Skin epidermis (tissue), 12 donors: ENCODE results near the gene RAB40C.

Experiments used
- H3K27ac ChIP-seq, 21 experiments: fragments of 200-600 bp; sonication (generic) in 11 of 21; one replicate each; pipeline ENCODE4 v1.5.0; 2020; ENCODE audit warnings: mild to moderate bottlenecking in 3 of 21, inconsistent platforms in 2 of 21, moderate library complexity in 2 of 21
- H3K4me3 ChIP-seq, 7 experiments: fragments of 200-600 bp; sonication (generic) in 2 of 7; one replicate each; pipeline ENCODE4 v1.5.0; 2020; ENCODE audit warnings: inconsistent platforms in 2 of 7, mild to moderate bottlenecking in 2 of 7, moderate library complexity in 1 of 7

RAB40C gene

GRCh38 chr16:603933-604332, 14.1 kb downstream of the RAB40C start:
- H3K4me3 ChIP-seq: no peak overlapping the region
- no peak overlapping the region for H3K27ac ChIP-seq

GRCh38 chr16:606656-607307, 16.9 kb downstream of the RAB40C start:
- Histone ChIP-seq H3K4me3 (no peak overlapping the region), H3K27ac (no peak overlapping the region)

- no peak overlapping the region for H3K27ac ChIP-seq
- H3K4me3 ChIP-seq: no peak overlapping the region
Observed at GRCh38 chr16:608019-608418, 18.2 kb downstream of the RAB40C start.

GRCh38 chr16:609316-609715, 19.4 kb downstream of the RAB40C start:
- Histone ChIP-seq H3K27ac (no peak overlapping the region), H3K4me3 (no peak overlapping the region)

GRCh38 chr16:609984-610383, 20.1 kb downstream of the RAB40C start:
- Histone ChIP-seq H3K27ac (peak overlapping the region in 6 of 21 experiments; percentile 29 to 67 (median 61)), H3K4me3 (no peak overlapping the region)

- Histone ChIP-seq H3K27ac (peak overlapping the region in 10 of 21 experiments; percentile 8 to 67 (median 42)), H3K4me3 (no peak overlapping the region)
Observed at GRCh38 chr16:610513-611381, 20.9 kb downstream of the RAB40C start.

- Histone ChIP-seq H3K4me3 (no peak overlapping the region), H3K27ac (no peak overlapping the region)
Observed at GRCh38 chr16:615122-615521, 25.3 kb downstream of the RAB40C start.

- no peak overlapping the region for H3K27ac ChIP-seq
- H3K4me3 ChIP-seq: no peak overlapping the region
Observed at GRCh38 chr16:616733-617586, 27.1 kb downstream of the RAB40C start.

- H3K4me3 ChIP-seq: no peak overlapping the region
- no peak overlapping the region for H3K27ac ChIP-seq
Observed at GRCh38 chr16:617855-618254, 28.0 kb downstream of the RAB40C start.

GRCh38 chr16:619476-620100, 29.7 kb downstream of the RAB40C start:
- H3K4me3 ChIP-seq: no peak overlapping the region
- peak overlapping the region in 1 of 21 experiments; percentile 18 for H3K27ac ChIP-seq

- H3K4me3 ChIP-seq: no peak overlapping the region
- peak overlapping the region in 6 of 21 experiments; percentile 7 to 52 (median 34) for H3K27ac ChIP-seq
Observed at GRCh38 chr16:620700-621525, 31.0 kb downstream of the RAB40C start.

- Histone ChIP-seq H3K27ac (peak overlapping the region in 8 of 21 experiments; percentile 7 to 52 (median 34)), H3K4me3 (no peak overlapping the region)
Observed at GRCh38 chr16:621526-622105, 31.8 kb downstream of the RAB40C start.

GRCh38 chr16:622920-623280, 33.0 kb downstream of the RAB40C start:
- no peak overlapping the region for H3K4me3 ChIP-seq
- H3K27ac ChIP-seq: peak overlapping the region in 8 of 21 experiments; percentile 3 to 56 (median 30)

- H3K27ac ChIP-seq: no peak overlapping the region
Observed at GRCh38 chr16:624526-625070, 34.7 kb downstream of the RAB40C start.

GRCh38 chr16:625117-625976, 35.5 kb downstream of the RAB40C start:
- Histone ChIP-seq H3K4me3 (no peak overlapping the region), H3K27ac (no peak overlapping the region)

More at GRCh38 chr16:624526-625070, 34.7 kb downstream of the RAB40C start:
- H3K4me3 ChIP-seq: no peak overlapping the region

GRCh38 chr16:625977-626765, 36.3 kb downstream of the RAB40C start:
- H3K27ac ChIP-seq: peak overlapping the region in 5 of 21 experiments; percentile 16 to 63 (median 36)
- H3K4me3 ChIP-seq: no peak overlapping the region
